Endothelial cell of umbilical vein (primary cell): ENCODE measurements around the gene LRRC61. TPM values are rescaled to one million over a fixed set of nuclear protein-coding genes. Genes with fewer than 3 reads are reported as not detected.
"Not testable (repeated sequence)": the region's sequence is repeated elsewhere in the genome, so short reads cannot be mapped to it uniquely, and the experiment has no call there.

ENCODE experiments used
- BruUV-seq: library from RNA; stranded (reverse); fragments of 400-500 nt; replicated peaks from 2 replicates; lab custom pipeline; 2021; lab: Mats Ljungman, UMichigan
- CTCF ChIA-PET: fragments of 300-600, 350-600 bp; sonication (Branson Sonifier 250); formaldehyde crosslinking; loops from one replicate; lab custom pipeline; 2021; ENCODE audit warnings: antibody characterized with exemption, inconsistent platforms; lab: Charles Lee
- POLR2A ChIA-PET: fragments of 300-600, 350-600 bp; sonication (Branson Sonifier 250); formaldehyde crosslinking; loops from one replicate; lab custom pipeline; 2021; ENCODE audit warnings: antibody characterized with exemption, inconsistent platforms; lab: Charles Lee
- DNase-seq: peaks from one replicate; pipeline ENCODE4 v3.0.0-alpha.2; 2011; ENCODE audit warnings: low read depth, low spot score
- FAIRE-seq: peaks from 2 replicates; lab custom pipeline; 2011; peaks lifted over from hg19 to GRCh38; lab: Jason Lieb, UNC
- H2AFZ ChIP-seq: 2 replicates; pipeline ENCODE4 v1.6.0; 2012; ENCODE audit warnings: low read depth, low read length, control low read depth, inconsistent platforms
- H3K27ac ChIP-seq: 2 replicates; pipeline ENCODE4 v1.5.1; 2011; ENCODE audit warnings: low read depth, mild to moderate bottlenecking, control low read depth, low read length, moderate library complexity; ENCODE audit not compliant: insufficient read depth
- H3K27me3 ChIP-seq, 2 experiments: 2 replicates each; pipeline versions ENCODE4 v1.6.0 to v1.6.1; 2011; ENCODE audit warnings: low read length in 2 of 2, mixed read lengths in 1 of 2; ENCODE audit not compliant: control insufficient read depth in 2 of 2, insufficient read depth in 2 of 2
- H3K36me3 ChIP-seq, 2 experiments: 2 replicates in 1 of 2; 3 replicates in 1 of 2; pipeline ENCODE4 v1.5.1; 2011; ENCODE audit warnings: low read length in 2 of 2, mild to moderate bottlenecking in 1 of 2, moderate library complexity in 1 of 2; ENCODE audit not compliant: control insufficient read depth in 2 of 2, insufficient read depth in 2 of 2; ENCODE audit errors: extremely low read depth in 1 of 2
- H3K4me1 ChIP-seq: 3 replicates; pipeline ENCODE4 v1.5.1; 2011; ENCODE audit warnings: mild to moderate bottlenecking, low read length; ENCODE audit not compliant: control insufficient read depth, insufficient read depth; ENCODE audit errors: extremely low read depth
- H3K4me2 ChIP-seq: 2 replicates; pipeline ENCODE4 v1.6.1; 2011; ENCODE audit warnings: low read length, control low read depth, mixed read lengths; ENCODE audit not compliant: insufficient read depth
- H3K4me3 ChIP-seq, 3 experiments: fragments of 200-600 bp in 1 of 3; sonication (generic), shearing (Covaris generic) in 1 of 3; replicated peaks in 1 of 3; 2 replicates each; pipeline ENCODE4 v1.5.1; 2011 to 2016; ENCODE audit warnings: control low read depth in 3 of 3, low read length in 3 of 3, mild to moderate bottlenecking in 2 of 3, inconsistent platforms in 1 of 3, low read depth in 1 of 3, moderate library complexity in 1 of 3; ENCODE audit not compliant: insufficient read depth in 1 of 3
- H3K79me2 ChIP-seq: 2 replicates; pipeline ENCODE4 v1.6.0; 2012; ENCODE audit warnings: low read length, inconsistent platforms; ENCODE audit not compliant: control insufficient read depth, insufficient read depth
- H3K9ac ChIP-seq: replicated peaks from 2 replicates; pipeline ENCODE3; 2011; ENCODE audit warnings: low read length, control low read depth; ENCODE audit not compliant: insufficient read depth; ENCODE audit errors: extremely low read depth
- H3K9me1 ChIP-seq: replicated peaks from 3 replicates; pipeline ENCODE4 v1.6.0; 2011; ENCODE audit warnings: mild to moderate bottlenecking, low read length; ENCODE audit not compliant: control insufficient read depth, insufficient read depth; ENCODE audit errors: extremely low read depth
- H3K9me3 ChIP-seq: replicated peaks from 2 replicates; pipeline ENCODE4 v1.5.1; 2012; ENCODE audit warnings: low read length, inconsistent platforms; ENCODE audit not compliant: control insufficient read depth, insufficient read depth
- H4K20me1 ChIP-seq: replicated peaks from 2 replicates; pipeline ENCODE3; 2011; ENCODE audit warnings: mild to moderate bottlenecking, low read length; ENCODE audit not compliant: control insufficient read depth, insufficient read depth; ENCODE audit errors: extremely low read depth
- CTCF ChIP-seq, 2 donors: IDR thresholded peaks; 1 replicate in 1 of 2; 2 replicates in 1 of 2; pipeline ENCODE4 v1.5.1; 2011; ENCODE audit warnings: low read length in 2 of 2, mild to moderate bottlenecking in 2 of 2, moderate library complexity in 2 of 2, control low read depth in 1 of 2, inconsistent platforms in 1 of 2, low read depth in 1 of 2; ENCODE audit not compliant: insufficient read depth in 1 of 2; ENCODE audit errors: extremely low read depth in 1 of 2
- EZH2 ChIP-seq: IDR thresholded peaks from 2 replicates; pipeline ENCODE4 v1.6.1; 2012; ENCODE audit warnings: borderline replicate concordance, low read depth, mild to moderate bottlenecking, moderate library complexity, low read length, inconsistent platforms; ENCODE audit not compliant: severe bottlenecking
- FOS ChIP-seq: IDR thresholded peaks from 2 replicates; pipeline ENCODE4 v1.6.1; 2011; ENCODE audit warnings: mild to moderate bottlenecking, low read length, moderate library complexity, borderline replicate concordance; ENCODE audit not compliant: insufficient read depth
- GATA2 ChIP-seq: IDR thresholded peaks from 2 replicates; pipeline ENCODE4 v1.7.0; 2011; ENCODE audit warnings: low read depth, mild to moderate bottlenecking, moderate library complexity, mixed read lengths, low read length; ENCODE audit not compliant: insufficient read length, insufficient read depth
- JUN ChIP-seq: IDR thresholded peaks from 2 replicates; pipeline ENCODE4 v1.6.1; 2011; ENCODE audit warnings: borderline replicate concordance, low read depth; ENCODE audit not compliant: insufficient read length, insufficient read depth
- MAX ChIP-seq: IDR thresholded peaks from 2 replicates; pipeline ENCODE4 v1.6.1; 2011; ENCODE audit not compliant: insufficient read depth, insufficient read length
- MYC ChIP-seq: IDR thresholded peaks from one replicate; pipeline ENCODE4 v1.6.1; 2011; ENCODE audit warnings: mild to moderate bottlenecking, low read depth, low read length
- POLR2A ChIP-seq: IDR thresholded peaks from 2 replicates; pipeline ENCODE4 v1.6.1; 2012; ENCODE audit warnings: low read depth, mild to moderate bottlenecking, control low read depth, low read length
- POLR2AphosphoS5 ChIP-seq: IDR thresholded peaks from 2 replicates; pipeline ENCODE4 v1.6.1; 2012; ENCODE audit warnings: low read depth, mild to moderate bottlenecking, control low read depth, low read length, moderate library complexity; ENCODE audit not compliant: insufficient read depth
- dilution Hi-C: fragments of 300-500 bp; cut with MboI; formaldehyde crosslinking; loops from one replicate; pipeline ENCODE4 v1.15.0; 2019; ENCODE audit warnings: low sequenced_read_pairs; ENCODE audit not compliant: extremely low pct_ligation_motif_present
- intact Hi-C: fragments of 100-400 bp; cut with micrococcal nuclease; formaldehyde crosslinking; loops from one replicate; pipeline ENCODE4 v1.10.0; 2022
- polyA plus RNA-seq, 4 experiments: library from polyadenylated mRNA; depleted of rRNA in 3 of 4; stranded (reverse) in 3 of 4; unstranded in 1 of 4; fragments of >200 nt; gene quantifications; 2 replicates each; pipeline versions ENCODE4 v1.2.1 to v1.2.3, GENCODE V29; 2011 to 2012; ENCODE audit warnings: missing spikeins in 1 of 4
- total RNA-seq: library from RNA; stranded (reverse); gene quantifications from 2 replicates; pipeline ENCODE4 v1.2.3, GENCODE V29; 2021

Gene LRRC61
- total and polyA plus RNA-seq, 2 donors (not counting 3 experiments of a cell fraction or from before 2014, with no cell fraction given): 0.72 TPM; not detected in 1

DNA sequence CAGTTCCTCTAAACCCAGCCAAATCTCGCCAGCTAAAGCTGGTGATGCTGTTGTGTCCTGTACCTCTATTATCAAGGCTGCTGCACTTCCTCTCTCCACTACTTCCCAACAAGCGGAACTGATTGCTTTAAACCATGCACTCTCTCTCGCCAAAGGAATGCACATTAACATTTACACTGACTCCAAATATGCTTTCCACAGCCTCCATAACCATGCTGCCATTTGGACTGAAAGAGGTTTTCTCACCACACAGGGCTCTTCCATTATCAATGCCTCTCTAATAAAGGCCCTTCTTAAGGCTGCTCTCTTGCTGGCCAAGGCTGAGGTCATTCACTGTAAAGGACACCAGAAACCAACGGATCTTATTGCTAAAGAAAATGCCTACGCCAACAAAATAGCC is 11.4 kb upstream of the LRRC61 start:
- dilution Hi-C loops (no loop called here), intact Hi-C loops (no loop called here)
- H3K9me3 ChIP-seq: no peaks in the 10 kb centered on the region
- no peaks in the 10 kb centered on the region for H3K79me2 ChIP-seq
- no peak overlapping the region for H3K4me3 ChIP-seq
- ChIA-PET CTCF (interaction anchor here (1.0 to 1.3 kb wide), 2 partner anchors 34 to 467 kb away, joined by 3 read pairs; no protein-coding TSS in a partner anchor), POLR2A (no interaction called here)
- no peak overlapping the region for H3K27ac ChIP-seq
- no peaks in the 10 kb centered on the region for H3K9me1 ChIP-seq
- no peak for DNase-seq
- FAIRE-seq: no peak
- H3K36me3 ChIP-seq: no peaks in the 10 kb centered on the region
- no peak overlapping the region for H3K9ac ChIP-seq
- H4K20me1 ChIP-seq: no peaks in the 10 kb centered on the region
- no peaks in the 10 kb centered on the region for H3K4me1 ChIP-seq
- no peak overlapping the region for H3K4me2 ChIP-seq
- no TSS peak for BruUV-seq
- TF ChIP-seq POLR2A: no peak
- TF ChIP-seq JUN: no peak
- no peak for TF ChIP-seq CTCF (IDR thresholded peaks at IDR 0.05; ENCODE audit: extremely low read depth in 1 of 2, insufficient read depth in 1 of 2, low read depth in 1 of 2, low read length in 2 of 2)
- TF ChIP-seq EZH2: no peak
- no peak for TF ChIP-seq GATA2
- no peak for TF ChIP-seq FOS
- TF ChIP-seq MAX: no peak
- no peak for TF ChIP-seq MYC
- TF ChIP-seq POLR2AphosphoS5: no peak
- peaks cover 2 to 5% of the 10 kb centered on the region in 2 experiments for H3K27me3 ChIP-seq
- no peak overlapping the region for H2AFZ ChIP-seq

- H3K4me2 ChIP-seq, H3K4me1 ChIP-seq, H3K36me3 ChIP-seq, H3K9ac ChIP-seq, intact Hi-C loops, H3K79me2 ChIP-seq, POLR2A ChIA-PET, H3K4me3 ChIP-seq, DNase-seq, H3K27me3 ChIP-seq, dilution Hi-C loops, FAIRE-seq, H2AFZ ChIP-seq, BruUV-seq, H4K20me1 ChIP-seq, H3K27ac ChIP-seq, H3K9me3 ChIP-seq, H3K9me1 ChIP-seq: not testable (repeated sequence)
- CTCF ChIA-PET: interaction anchor here (1.0 to 1.4 kb wide), 3 partner anchors 33 to 466 kb away, joined by 3 read pairs; no protein-coding TSS in a partner anchor
Measured at GRCh38 chr7:150312649-150313366, 10.3 kb upstream of the LRRC61 start.
